Pancreas (tissue), 10 donors: Measurements from ENCODE around the gene SH3D19. TPM values are rescaled to one million over a fixed set of nuclear protein-coding genes. Genes with fewer than 3 reads are reported as not detected.
A peak's percentile ranks its signal among the peaks of the same experiment; 100 is the strongest.

ENCODE experiments used
- ATAC-seq, 4 donors: fragments of 200-7000 bp; cut with Tn5 transposase; one replicate each; pipeline versions ENCODE4 v1.8.0 to v1.9.1; 2020; ENCODE audit warnings: mild to moderate bottlenecking in 4 of 4, moderate library complexity in 4 of 4
- DNase-seq, 6 donors: peaks; one replicate each; pipeline ENCODE4 v3.0.0-alpha.2; 2020
- FAIRE-seq: peaks from 2 replicates; lab custom pipeline; 2012; peaks lifted over from hg19 to GRCh38; lab: Jason Lieb, UNC
- H3K27ac ChIP-seq, 4 donors: fragments of 200-600 bp; sonication (generic); 1 replicate in 3 of 4; 2 replicates in 1 of 4; pipeline versions ENCODE4 v1.5.0 to v1.8.0; 2020
- H3K27me3 ChIP-seq, 4 donors: fragments of 200-600 bp; one replicate each; pipeline ENCODE4 v1.8.0; 2021
- H3K36me3 ChIP-seq, 3 donors: fragments of 200-600 bp; sonication (generic) in 1 of 3; one replicate each; pipeline versions ENCODE4 v1.5.0 to v1.8.0; 2020 to 2021
- H3K4me1 ChIP-seq, 3 donors: fragments of 200-600 bp; one replicate each; pipeline ENCODE4 v1.8.0; 2021
- H3K4me3 ChIP-seq, 4 donors: fragments of 200-600 bp; sonication (generic) in 2 of 4; one replicate each; pipeline versions ENCODE4 v1.5.0 to v1.8.0; 2020 to 2021
- H3K9me3 ChIP-seq, 4 donors: fragments of 200-600 bp; one replicate each; pipeline ENCODE4 v1.8.0; 2021
- WGBS, 2 donors: extraction: QIAGEN DNeasy Blood & Tissue Kit; methylation state at CpG; one replicate each; pipeline ENCODE4 v1.1.7; 2013; 5-methylcytosine and 5-hydroxymethylcytosine counted together
- intact Hi-C, 3 donors: fragments of 100-400 bp; cut with DNase I; formaldehyde crosslinking; loops; one replicate each; pipeline versions ENCODE4 v1.11.1 to v1.14.2; 2022
- polyA plus RNA-seq, 2 donors: library from polyadenylated mRNA; stranded (reverse); fragments of 200-250 nt; gene quantifications; one replicate each; pipeline ENCODE4 v1.2.3, GENCODE V29; 2013
- total RNA-seq, 6 donors: library from RNA; stranded (reverse); fragmentation: NEBNext Ultra II Directional in 4 of 6; extraction: Animal tissue kit (Norgen Biotek cat#: 25700) in 4 of 6; gene quantifications; one replicate each; pipeline versions ENCODE4 v1.2.1 to v1.2.4, GENCODE V29; 2021 to 2023
- TF ChIP-seq, protein P1 (sequence below), 4 donors: fragments of 200-600 bp; sonication (generic) in 3 of 4; IDR thresholded peaks; one replicate each; pipeline versions ENCODE4 v1.5.0 to v1.8.0; 2021; ENCODE audit warnings: antibody characterized with exemption in 4 of 4
- donor health status: healthy with polysubstance abuse.
- donor health status: DM: no; HTN: no; CAD: no; lungs with moderate emphysema.
- donor health status: DM: no; HTN: no; CAD: no.
- donor health status: control.
- donor health status: control.
- donor health status: Bipolar disorder and iron deficiency.
- donor health status: DM: yes; HTN: yes; CAD: no.
- donor health status: DM: no; HTN: no; CAD: no.
- donor health status: DM: no; HTN: no; CAD: no.
- donor health status: DM: yes; HTN: yes; CAD: no.

SH3D19 gene
- total and polyA plus RNA-seq, 8 donors, result 11.9 to 34.5 (median 12.9) TPM

DNA sequence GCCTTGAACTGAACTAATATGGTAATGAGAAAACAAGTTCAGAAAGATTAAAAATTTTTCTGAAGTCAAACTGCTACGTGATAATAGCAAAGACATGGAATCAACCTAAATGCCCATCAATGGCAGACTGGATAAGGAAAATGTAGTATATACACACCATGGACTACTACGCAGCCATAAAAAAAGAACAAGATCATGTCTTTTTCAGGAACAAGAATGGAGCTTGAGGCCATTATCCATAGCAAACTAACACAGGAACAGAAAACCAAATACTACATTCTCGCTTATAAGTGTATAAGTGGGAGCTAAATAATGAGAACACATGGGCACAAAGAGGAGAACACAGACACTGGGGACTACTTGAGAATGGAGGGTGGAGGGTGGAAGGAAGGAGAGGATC lies 230.3 kb downstream of the SH3D19 start:
- no peaks in the 10 kb centered on the region for H3K9me3 ChIP-seq
- no peaks in the 10 kb centered on the region for H3K27me3 ChIP-seq
- intact Hi-C loops, result no loop called here
- no peaks in the 10 kb centered on the region for H3K36me3 ChIP-seq
- no peak for FAIRE-seq
- no peak for DNase-seq
- 90% methylated on average over 3 of the region's 3 CpGs for WGBS, 2 donors
- no peaks in the 10 kb centered on the region for H3K4me1 ChIP-seq
- H3K27ac ChIP-seq, result no peak overlapping the region
- ATAC-seq, result no peak
- TF ChIP-seq, protein P1, sequence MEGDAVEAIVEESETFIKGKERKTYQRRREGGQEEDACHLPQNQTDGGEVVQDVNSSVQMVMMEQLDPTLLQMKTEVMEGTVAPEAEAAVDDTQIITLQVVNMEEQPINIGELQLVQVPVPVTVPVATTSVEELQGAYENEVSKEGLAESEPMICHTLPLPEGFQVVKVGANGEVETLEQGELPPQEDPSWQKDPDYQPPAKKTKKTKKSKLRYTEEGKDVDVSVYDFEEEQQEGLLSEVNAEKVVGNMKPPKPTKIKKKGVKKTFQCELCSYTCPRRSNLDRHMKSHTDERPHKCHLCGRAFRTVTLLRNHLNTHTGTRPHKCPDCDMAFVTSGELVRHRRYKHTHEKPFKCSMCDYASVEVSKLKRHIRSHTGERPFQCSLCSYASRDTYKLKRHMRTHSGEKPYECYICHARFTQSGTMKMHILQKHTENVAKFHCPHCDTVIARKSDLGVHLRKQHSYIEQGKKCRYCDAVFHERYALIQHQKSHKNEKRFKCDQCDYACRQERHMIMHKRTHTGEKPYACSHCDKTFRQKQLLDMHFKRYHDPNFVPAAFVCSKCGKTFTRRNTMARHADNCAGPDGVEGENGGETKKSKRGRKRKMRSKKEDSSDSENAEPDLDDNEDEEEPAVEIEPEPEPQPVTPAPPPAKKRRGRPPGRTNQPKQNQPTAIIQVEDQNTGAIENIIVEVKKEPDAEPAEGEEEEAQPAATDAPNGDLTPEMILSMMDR (IDR thresholded peaks at IDR 0.05), result no peak
- no peak overlapping the region for H3K4me3 ChIP-seq

GRCh38 chr4:151094290-151094751 lies 231.1 kb downstream of the SH3D19 start:
- no peak for ATAC-seq
- TF ChIP-seq, protein P1 (IDR thresholded peaks at IDR 0.05), result no peak
- no peak for FAIRE-seq

DNA sequence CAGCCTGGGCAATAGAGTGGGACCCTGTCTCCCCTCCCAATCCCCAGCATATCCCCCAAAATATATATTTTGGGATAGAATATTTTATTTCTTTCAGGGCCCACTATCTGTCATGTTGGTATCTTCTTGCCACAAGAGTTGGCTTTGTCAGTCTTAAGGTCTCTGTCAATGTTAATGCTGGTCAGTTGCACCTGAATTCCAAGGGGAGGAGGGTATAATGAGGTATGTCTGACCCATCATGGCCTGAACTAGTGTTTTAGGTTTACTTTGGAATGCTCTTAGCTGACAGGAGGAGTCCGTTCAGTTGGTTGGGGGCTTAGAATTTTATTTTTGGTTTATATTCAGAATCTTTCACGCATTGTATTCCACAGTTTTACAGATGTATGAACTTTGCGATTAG lies 232.2 kb downstream of the SH3D19 start:
- no peak for ATAC-seq
- no peaks in the 10 kb centered on the region for H3K4me1 ChIP-seq
- H3K9me3 ChIP-seq, result no peaks in the 10 kb centered on the region
- TF ChIP-seq, protein P1 (IDR thresholded peaks at IDR 0.05), result no peak
- no peak for FAIRE-seq
- intact Hi-C loops, result no loop called here
- H3K36me3 ChIP-seq, result no peaks in the 10 kb centered on the region
- H3K4me3 ChIP-seq, result no peak overlapping the region
- DNase-seq, result peak in 1 of 6 donors; percentile 6
- 63 to 65% methylated on average over 3 of the region's 3 CpGs for WGBS, 2 donors
- H3K27me3 ChIP-seq, result no peaks in the 10 kb centered on the region
- no peak overlapping the region for H3K27ac ChIP-seq

More at GRCh38 chr4:151094290-151094751, 231.1 kb downstream of the SH3D19 start:
- no peak for DNase-seq
- no peak overlapping the region for H3K27ac ChIP-seq
- WGBS, 2 donors, result 67 to 77% methylated on average over 2 of the region's 2 CpGs
- no peaks in the 10 kb centered on the region for H3K9me3 ChIP-seq
- no peaks in the 10 kb centered on the region for H3K36me3 ChIP-seq
- intact Hi-C loops, result no loop called here
- no peak overlapping the region for H3K4me3 ChIP-seq
- H3K4me1 ChIP-seq, result no peaks in the 10 kb centered on the region
- no peaks in the 10 kb centered on the region for H3K27me3 ChIP-seq

GRCh38 chr4:151092488-151092887 lies 232.9 kb downstream of the SH3D19 start:
- ATAC-seq, result no peak
- H3K27me3 ChIP-seq, result no peaks in the 10 kb centered on the region
- TF ChIP-seq, protein P1 (IDR thresholded peaks at IDR 0.05), result no peak
- 56 to 64% methylated on average over 3 of the region's 3 CpGs for WGBS, 2 donors
- no peaks in the 10 kb centered on the region for H3K4me1 ChIP-seq
- H3K27ac ChIP-seq, result no peak overlapping the region
- no peak for FAIRE-seq
- H3K36me3 ChIP-seq, result no peaks in the 10 kb centered on the region
- H3K9me3 ChIP-seq, result no peaks in the 10 kb centered on the region
- intact Hi-C loops, result no loop called here
- no peak for DNase-seq
- H3K4me3 ChIP-seq, result no peak overlapping the region

GRCh38 chr4:151091047-151091446 lies 234.4 kb downstream of the SH3D19 start:
- WGBS, 2 donors, result 89 to 90% methylated on average over 2 of the region's 2 CpGs
- no peaks in the 10 kb centered on the region for H3K36me3 ChIP-seq
- no peaks in the 10 kb centered on the region for H3K27me3 ChIP-seq
- H3K9me3 ChIP-seq, result no peaks in the 10 kb centered on the region
- H3K27ac ChIP-seq, result no peak overlapping the region
- H3K4me3 ChIP-seq, result no peak overlapping the region
- TF ChIP-seq, protein P1 (IDR thresholded peaks at IDR 0.05), result no peak
- no peaks in the 10 kb centered on the region for H3K4me1 ChIP-seq
- ATAC-seq (no peak), FAIRE-seq (no peak), DNase-seq (no peak)
- intact Hi-C loops, result no loop called here
